HCT116 (cell line): ENCODE data around the gene HMX1. TPM values are rescaled to one million over a fixed set of nuclear protein-coding genes. Genes with fewer than 3 reads are reported as not detected.

ENCODE experiments used
- ATAC-seq: fragments of 200-7000 bp; cut with Tn5 transposase; 2 replicates; pipeline ENCODE4 v1.9.1; 2020; ENCODE audit warnings: mild to moderate bottlenecking, moderate library complexity
- BruUV-seq: library from RNA; stranded (reverse); fragments of 400-500 nt; replicated peaks from 2 replicates; lab custom pipeline; 2021; lab: Mats Ljungman, UMichigan
- CTCF ChIA-PET: fragments of 300-600 bp; sonication (Branson Sonifier 250); formaldehyde crosslinking; loops from one replicate; lab custom pipeline; 2021; ENCODE audit warnings: antibody characterized with exemption; lab: Charles Lee
- POLR2A ChIA-PET: fragments of 300-600, 350-600 bp; sonication (Branson Sonifier 250); formaldehyde crosslinking; loops from one replicate; lab custom pipeline; 2021; ENCODE audit warnings: antibody characterized with exemption; lab: Charles Lee
- RAD21 ChIA-PET, 2 experiments: fragments of 300-600 bp; sonication (Branson Sonifier 250); formaldehyde crosslinking; loops; one replicate each; lab custom pipeline; 2023; ENCODE audit warnings: low total read pairs in 2 of 2; ENCODE audit not compliant: uncharacterized antibody in 2 of 2, unreplicated experiment in 2 of 2, low non-redundant PET in 1 of 2; lab: Charles Lee
- DNase-seq: peaks from one replicate; pipeline ENCODE4 v3.0.0-alpha.2; 2010; ENCODE audit warnings: low read depth, low spot score
- H2AFZ ChIP-seq: fragments of 200-600 bp; shearing (Covaris generic), sonication (generic); 2 replicates; pipeline ENCODE4 v1.6.1; 2017; ENCODE audit warnings: low read depth, mixed run types, mixed read lengths, antibody characterized with exemption, low read length; ENCODE audit not compliant: poor library complexity, severe bottlenecking
- H3K27ac ChIP-seq: 2 replicates; pipeline ENCODE4 v1.5.1; 2012; ENCODE audit warnings: low read depth, low read length
- H3K27me3 ChIP-seq: fragments of 200-600 bp; sonication (generic); 2 replicates; pipeline ENCODE4 v1.6.1; 2016; ENCODE audit warnings: mixed run types, low read length, mixed read lengths; ENCODE audit not compliant: insufficient read depth
- H3K36me3 ChIP-seq, 2 experiments: fragments of 200-500 bp in 1 of 2; fragments of 200-600 bp in 1 of 2; sonication (Bioruptor generic) in 1 of 2; sonication (generic) in 1 of 2; 2 replicates each; pipeline versions ENCODE4 v1.5.1 to v1.6.1; 2014 to 2016; ENCODE audit warnings: low read length in 2 of 2, inconsistent platforms in 1 of 2, mixed read lengths in 1 of 2, mixed run types in 1 of 2; ENCODE audit not compliant: insufficient read depth in 2 of 2, control insufficient read depth in 1 of 2
- H3K4me1 ChIP-seq, 2 experiments: fragments of 200-600 bp in 1 of 2; sonication (generic) in 1 of 2; 2 replicates each; pipeline versions ENCODE4 v1.5.1 to v1.6.1; 2012 to 2017; ENCODE audit warnings: low read length in 2 of 2, inconsistent platforms in 1 of 2, mild to moderate bottlenecking in 1 of 2, mixed read lengths in 1 of 2, mixed run types in 1 of 2, moderate library complexity in 1 of 2; ENCODE audit not compliant: insufficient read depth in 2 of 2, control insufficient read depth in 1 of 2
- H3K4me2 ChIP-seq: fragments of 200-600 bp; sonication (generic); 2 replicates; pipeline ENCODE4 v1.6.1; 2017; ENCODE audit warnings: mixed run types, low read length, mixed read lengths
- H3K4me3 ChIP-seq, 2 experiments: fragments of 200-600 bp in 1 of 2; sonication (generic) in 1 of 2; replicated peaks in 1 of 2; 2 replicates each; pipeline ENCODE4 v1.5.1; 2011 to 2016; ENCODE audit warnings: low read length in 2 of 2, control low read depth in 1 of 2, low read depth in 1 of 2, mild to moderate bottlenecking in 1 of 2, mixed read lengths in 1 of 2, mixed run types in 1 of 2
- H3K79me2 ChIP-seq: fragments of 200-600 bp; sonication (generic); 2 replicates; pipeline ENCODE4 v1.6.1; 2017; ENCODE audit warnings: mild to moderate bottlenecking, mixed run types, low read length, moderate library complexity, mixed read lengths; ENCODE audit not compliant: insufficient read depth
- H3K9ac ChIP-seq: fragments of 200-600 bp; sonication (generic); 2 replicates; pipeline ENCODE4 v1.6.1; 2016; ENCODE audit warnings: low read length, mixed read lengths
- H3K9me2 ChIP-seq: fragments of 200-600 bp; sonication (generic), shearing (Covaris generic); 2 replicates; pipeline ENCODE4 v1.6.1; 2017; ENCODE audit warnings: mixed run types, mild to moderate bottlenecking, moderate library complexity; ENCODE audit not compliant: insufficient read depth
- H3K9me3 ChIP-seq, 2 experiments: fragments of 200-500 bp in 1 of 2; fragments of 200-600 bp in 1 of 2; sonication (Bioruptor generic) in 1 of 2; sonication (generic) in 1 of 2; 2 replicates each; pipeline ENCODE4 v1.6.1; 2014 to 2017; ENCODE audit warnings: low read length in 2 of 2, mixed read lengths in 2 of 2, inconsistent platforms in 1 of 2, low read depth in 1 of 2, mild to moderate bottlenecking in 1 of 2, mixed run types in 1 of 2, moderate library complexity in 1 of 2; ENCODE audit not compliant: control insufficient read depth in 1 of 2, insufficient read depth in 1 of 2
- H4K20me1 ChIP-seq: fragments of 200-600 bp; sonication (generic), shearing (Covaris generic); 2 replicates; pipeline ENCODE4 v1.6.1; 2017; ENCODE audit warnings: mixed run types, mild to moderate bottlenecking, moderate library complexity; ENCODE audit not compliant: insufficient read depth
- CBX3 ChIP-seq: IDR thresholded peaks from 2 replicates; pipeline ENCODE4 v1.6.1; 2012; ENCODE audit warnings: low read depth
- CEBPB ChIP-seq: IDR thresholded peaks from 2 replicates; pipeline ENCODE4 v1.6.1; 2012; ENCODE audit warnings: low read depth
- CTCF ChIP-seq, 3 experiments: fragments of 200-600 bp in 1 of 3; sonication (generic) in 1 of 3; IDR thresholded peaks in 2 of 3; conservative IDR thresholded peaks in 1 of 3; 2 replicates each; pipeline ENCODE4 v1.5.1; 2012 to 2017; ENCODE audit warnings: low read depth in 2 of 3, low read length in 2 of 3, antibody characterized with exemption in 1 of 3, borderline replicate concordance in 1 of 3, control low read depth in 1 of 3, mild to moderate bottlenecking in 1 of 3, mixed read lengths in 1 of 3, mixed run types in 1 of 3, moderate library complexity in 1 of 3; ENCODE audit not compliant: insufficient read depth in 1 of 3
- EGR1 ChIP-seq: IDR thresholded peaks from 2 replicates; pipeline ENCODE4 v1.6.1; 2012; ENCODE audit warnings: low read depth
- ELF1 ChIP-seq: IDR thresholded peaks from 2 replicates; pipeline ENCODE4 v1.6.1; 2012; ENCODE audit warnings: low read depth, borderline replicate concordance
- EZH2 ChIP-seq: fragments of 200-600 bp; sonication (generic); IDR thresholded peaks from 2 replicates; pipeline ENCODE4 v1.6.1; 2017; ENCODE audit warnings: antibody characterized with exemption, mixed run types
- EZH2phosphoT487 ChIP-seq: fragments of 200-600 bp; IDR thresholded peaks from 2 replicates; pipeline ENCODE4 v1.6.1; 2018; ENCODE audit warnings: antibody characterized with exemption, borderline replicate concordance
- FOSL1 ChIP-seq: IDR thresholded peaks from 2 replicates; pipeline ENCODE4 v1.6.1; 2012; ENCODE audit warnings: low read depth
- MAX ChIP-seq: IDR thresholded peaks from 2 replicates; pipeline ENCODE4 v1.6.1; 2012
- POLR2AphosphoS5 ChIP-seq: IDR thresholded peaks from 2 replicates; pipeline ENCODE4 v1.6.1; 2011; ENCODE audit warnings: mild to moderate bottlenecking, low read depth, low read length, moderate library complexity
- REST ChIP-seq: IDR thresholded peaks from 2 replicates; pipeline ENCODE4 v1.6.1; 2012; ENCODE audit warnings: low read depth
- SP1 ChIP-seq: IDR thresholded peaks from 2 replicates; pipeline ENCODE4 v1.6.1; 2012; ENCODE audit warnings: low read depth
- TCF7L2 ChIP-seq: IDR thresholded peaks from 2 replicates; pipeline ENCODE4 v1.7.0; 2011; ENCODE audit warnings: borderline replicate concordance, inconsistent platforms; ENCODE audit not compliant: insufficient read depth, insufficient read length; ENCODE audit errors: extremely low read depth
- YY1 ChIP-seq: IDR thresholded peaks from 2 replicates; pipeline ENCODE4 v1.6.1; 2011; ENCODE audit warnings: low read length, low read depth, moderate library complexity, mild to moderate bottlenecking; ENCODE audit not compliant: insufficient replicate concordance; ENCODE audit errors: extremely low read depth
- ZFX ChIP-seq: fragments of 450-650 bp; IDR thresholded peaks from 2 replicates; pipeline ENCODE4 v1.6.1; 2017
- intact Hi-C: fragments of 100-400 bp; cut with micrococcal nuclease; formaldehyde crosslinking; loops from 2 replicates; pipeline ENCODE4 v1.10.0; 2022
- total RNA-seq: library from RNA; stranded (reverse); gene quantifications from one replicate; pipeline ENCODE4 v1.2.1, GENCODE V29; 2021; ENCODE audit not compliant: unreplicated experiment

HMX1 gene
- total RNA-seq, 1 experiment from 2014 or later = 0.39 TPM

- Histone ChIP-seq H3K4me3 (no peak overlapping the region), H3K9ac (no peak overlapping the region), H4K20me1 (no peaks in the 10 kb centered on the region), H3K36me3 (no peaks in the 10 kb centered on the region), H3K9me3 (no peaks in the 10 kb centered on the region), H3K4me1 (peaks cover 3 to 4% of the 10 kb centered on the region in 2 experiments; a peak in 2 of 4 replicates), H3K27me3 (0 out of 2 replicates have a peak, but pooled peaks cover 4% of the 10 kb centered on the region), H3K4me2 (no peak overlapping the region), H2AFZ (no peak overlapping the region), H3K79me2 (no peaks in the 10 kb centered on the region), H3K9me2 (no peaks in the 10 kb centered on the region), H3K27ac (no peak overlapping the region)
- ChIA-PET CTCF (no interaction called here), RAD21 (no interaction called here), POLR2A (no interaction called here)
- intact Hi-C loops = no loop called here
- no peak for ATAC-seq
- DNase-seq = no peak
- TF ChIP-seq CBX3 (no peak), MAX (no peak), CTCF (IDR thresholded peaks at IDR 0.05 in 2 of 3, conservative IDR thresholded peaks at IDR 0.05 in 1 of 3; ENCODE audit: borderline replicate concordance in 1 of 3, insufficient read depth in 1 of 3, low read depth in 2 of 3, low read length in 2 of 3) (no peak), SP1 (no peak), REST (no peak), ZFX (no peak), POLR2AphosphoS5 (no peak), ELF1 (no peak), TCF7L2 (no peak), FOSL1 (no peak), CEBPB (no peak), EZH2phosphoT487 (no peak), EZH2 (no peak), EGR1 (no peak), YY1 (no peak)
- BruUV-seq = no TSS peak
Observed at GRCh38 chr4:8906991-8907595, 35.5 kb upstream of the HMX1 start.
